ENCODE data around the gene DCLK3.

GRCh38 chr3:36750737-36751136 lies 13.6 kb downstream of the DCLK3 start:
- TF ChIP-seq CTCF (IDR thresholded peaks at IDR 0.05 in 8 of 11, conservative IDR thresholded peaks at IDR 0.05 in 3 of 11) (no peak), POLR2A (IDR thresholded peaks at IDR 0.05) (no peak), POLR2AphosphoS5 (IDR thresholded peaks at IDR 0.05) (no peak)

Data from spleen (tissue), 7 donors.